G401.6 (cell line): ENCODE data around the gene R3HDM2.

Experiments
- FAIRE-seq: peaks from 2 replicates; lab custom pipeline; 2012; peaks lifted over from hg19 to GRCh38; lab: Jason Lieb, UNC

Gene R3HDM2

DNA sequence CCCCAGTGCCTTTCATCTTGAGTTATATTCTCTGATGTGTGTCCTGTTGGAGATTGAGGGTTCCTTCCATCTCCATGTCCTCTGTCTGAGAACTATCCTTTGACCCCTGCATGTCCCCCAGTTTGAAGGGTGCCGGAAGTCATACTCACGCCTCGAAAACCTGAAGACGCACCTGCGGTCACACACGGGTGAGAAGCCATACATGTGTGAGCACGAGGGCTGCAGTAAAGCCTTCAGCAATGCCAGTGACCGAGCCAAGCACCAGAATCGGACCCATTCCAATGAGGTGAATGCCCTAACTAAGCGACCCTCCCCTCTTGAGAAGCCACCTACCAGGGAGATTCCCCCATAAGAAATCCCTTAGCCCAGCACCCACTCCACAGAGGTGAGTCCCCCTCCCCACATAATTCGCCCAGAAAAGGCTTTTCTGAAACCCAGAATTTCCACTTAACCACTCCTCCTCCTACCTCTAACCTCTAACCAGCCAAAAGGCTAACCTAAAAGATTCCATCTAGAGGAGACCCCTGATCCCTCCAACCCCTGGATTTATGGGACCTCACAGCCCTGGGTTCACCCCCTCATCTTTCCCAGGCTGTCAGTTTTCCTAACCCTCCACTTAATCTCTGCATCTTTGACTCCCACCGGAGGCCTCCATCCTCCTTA lies 36.5 kb upstream of the R3HDM2 start:
- FAIRE-seq = no peak

DNA sequence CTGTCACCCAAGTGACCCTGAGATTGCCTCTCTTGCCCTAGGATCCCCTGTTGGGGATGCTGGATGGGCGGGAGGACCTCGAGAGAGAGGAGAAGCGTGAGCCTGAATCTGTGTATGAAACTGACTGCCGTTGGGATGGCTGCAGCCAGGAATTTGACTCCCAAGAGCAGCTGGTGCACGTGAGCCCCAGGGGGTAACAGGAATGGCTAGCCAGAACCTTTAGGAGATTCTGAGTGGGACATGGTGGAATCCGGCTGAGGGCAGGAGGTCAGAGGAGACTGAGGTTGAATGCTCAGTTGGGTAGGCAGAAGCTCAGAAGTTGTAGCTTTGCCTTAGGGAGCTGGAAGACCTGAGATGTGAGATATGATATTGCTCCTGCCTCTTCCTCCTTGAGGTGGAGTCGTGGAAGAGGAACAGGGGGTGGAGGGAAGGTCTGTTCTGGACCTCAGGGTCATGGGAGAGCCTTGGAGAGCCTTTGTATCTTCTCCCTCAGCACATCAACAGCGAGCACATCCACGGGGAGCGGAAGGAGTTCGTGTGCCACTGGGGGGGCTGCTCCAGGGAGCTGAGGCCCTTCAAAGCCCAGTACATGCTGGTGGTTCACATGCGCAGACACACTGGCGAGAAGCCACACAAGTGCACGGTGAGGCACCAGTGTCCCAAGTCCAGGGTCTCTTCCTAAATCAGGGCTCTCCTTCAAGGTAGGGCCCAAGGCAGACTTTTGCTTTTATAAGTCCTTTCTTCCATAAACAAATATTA lies 35.1 kb upstream of the R3HDM2 start:
- no peak for FAIRE-seq

DNA sequence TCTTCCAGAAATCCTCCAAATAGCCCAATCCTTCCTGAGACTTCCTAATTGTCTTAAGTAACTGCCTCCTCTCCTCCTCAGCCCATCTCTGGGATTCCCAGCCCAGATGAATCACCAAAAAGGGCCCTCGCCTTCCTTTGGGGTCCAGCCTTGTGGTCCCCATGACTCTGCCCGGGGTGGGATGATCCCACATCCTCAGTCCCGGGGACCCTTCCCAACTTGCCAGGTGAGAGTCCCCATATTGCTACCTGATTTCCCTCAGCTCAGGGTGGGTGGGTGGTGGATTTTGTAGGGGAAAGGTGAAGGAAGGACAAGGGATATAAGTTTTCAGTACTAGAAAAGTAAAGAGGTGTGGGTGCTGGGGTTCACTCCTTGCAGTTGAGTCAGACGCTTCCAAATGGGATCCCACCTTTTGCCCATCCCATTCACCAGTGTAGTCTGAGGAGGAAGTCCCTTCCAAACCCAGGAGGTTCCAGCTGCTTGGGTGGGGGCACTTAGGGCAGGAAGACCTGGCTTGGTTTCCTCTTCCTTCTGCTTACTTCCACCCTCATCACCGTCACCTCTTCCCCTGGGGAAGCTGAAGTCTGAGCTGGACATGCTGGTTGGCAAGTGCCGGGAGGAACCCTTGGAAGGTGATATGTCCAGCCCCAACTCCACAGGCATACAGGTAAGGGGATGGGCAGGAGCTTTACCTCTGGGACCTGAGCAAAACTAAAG lies 34.3 kb upstream of the R3HDM2 start:
- FAIRE-seq = no peak

DNA sequence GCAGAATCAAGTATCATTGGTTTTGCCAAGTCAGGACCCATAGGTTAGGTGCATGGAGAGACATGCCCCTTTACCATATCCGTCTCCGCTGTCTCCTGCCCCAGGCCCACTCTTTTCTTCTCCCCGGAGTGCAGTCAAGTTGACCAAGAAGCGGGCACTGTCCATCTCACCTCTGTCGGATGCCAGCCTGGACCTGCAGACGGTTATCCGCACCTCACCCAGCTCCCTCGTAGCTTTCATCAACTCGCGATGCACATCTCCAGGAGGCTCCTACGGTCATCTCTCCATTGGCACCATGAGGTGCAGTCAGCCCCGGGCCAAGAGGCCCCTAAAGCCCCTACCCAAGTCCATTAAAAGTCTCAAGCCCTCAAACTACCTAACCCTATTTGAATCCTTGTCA lies 33.7 kb upstream of the R3HDM2 start:
- FAIRE-seq = no peak

DNA sequence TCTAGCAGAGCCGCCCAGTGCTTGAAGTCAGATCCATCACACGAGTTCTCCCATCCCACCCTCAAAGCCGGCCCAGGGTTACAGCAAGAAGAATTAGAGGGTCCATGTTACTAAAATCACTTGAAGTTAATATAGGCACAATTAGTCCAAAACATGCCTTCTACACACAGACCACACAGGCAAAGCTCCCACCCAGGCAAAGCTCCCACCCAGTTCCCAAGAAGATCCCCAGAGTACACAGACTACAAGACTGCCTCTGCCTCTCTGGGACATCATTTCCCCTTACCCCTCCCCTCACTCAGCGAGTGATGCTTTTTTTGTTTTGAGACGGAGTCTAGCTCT lies 32.0 kb upstream of the R3HDM2 start:
- FAIRE-seq = no peak

DNA sequence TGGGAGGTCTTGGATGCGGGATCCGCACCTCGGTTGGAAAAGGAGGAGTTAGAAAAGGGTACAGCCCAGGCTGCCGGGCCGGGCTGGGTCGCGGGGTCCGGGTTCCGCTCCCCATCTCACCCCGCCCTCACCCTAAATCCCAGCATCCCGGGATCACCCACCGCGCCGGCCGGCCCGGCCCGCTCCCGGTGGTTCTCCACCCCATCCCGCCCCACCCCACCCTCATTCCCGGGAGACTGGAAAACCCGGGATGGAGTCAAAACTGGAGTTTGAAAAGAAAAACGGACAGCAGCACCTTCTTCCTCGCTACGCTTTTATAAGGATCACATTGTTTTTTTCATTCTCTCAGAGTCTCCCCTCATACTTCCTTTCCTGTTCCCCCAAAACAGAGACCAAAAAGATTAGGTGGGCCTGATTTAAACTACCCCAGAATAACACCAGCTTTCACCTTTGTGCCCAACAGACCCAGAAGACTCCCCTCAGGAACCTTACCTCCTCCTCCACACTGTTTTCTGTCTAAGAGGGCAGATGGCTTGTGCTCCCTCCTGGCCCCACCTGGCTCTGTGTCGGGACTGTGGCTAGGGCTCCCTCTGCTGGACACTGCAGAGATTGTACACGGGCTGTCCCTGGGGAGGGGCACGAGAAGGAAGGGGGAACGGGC lies 31.5 kb upstream of the R3HDM2 start:
- FAIRE-seq = peak; percentile 88

DNA sequence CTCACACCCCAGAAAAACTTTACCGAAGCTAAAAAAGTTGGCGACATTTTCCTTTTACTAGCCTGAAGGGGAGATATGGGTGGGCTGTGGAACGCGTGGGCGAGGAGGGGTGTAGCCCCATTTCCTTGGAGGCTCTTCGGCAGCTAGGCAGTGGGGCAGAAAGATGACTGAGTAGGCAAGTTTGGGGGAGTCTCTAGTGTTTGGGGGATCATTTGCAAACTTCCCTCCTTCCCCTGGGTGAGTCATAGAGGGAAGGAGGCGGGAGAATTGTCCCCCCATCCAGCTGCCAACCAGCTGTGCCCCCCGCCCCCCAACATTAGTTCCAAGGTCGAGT lies 31.0 kb upstream of the R3HDM2 start:
- no peak for FAIRE-seq

DNA sequence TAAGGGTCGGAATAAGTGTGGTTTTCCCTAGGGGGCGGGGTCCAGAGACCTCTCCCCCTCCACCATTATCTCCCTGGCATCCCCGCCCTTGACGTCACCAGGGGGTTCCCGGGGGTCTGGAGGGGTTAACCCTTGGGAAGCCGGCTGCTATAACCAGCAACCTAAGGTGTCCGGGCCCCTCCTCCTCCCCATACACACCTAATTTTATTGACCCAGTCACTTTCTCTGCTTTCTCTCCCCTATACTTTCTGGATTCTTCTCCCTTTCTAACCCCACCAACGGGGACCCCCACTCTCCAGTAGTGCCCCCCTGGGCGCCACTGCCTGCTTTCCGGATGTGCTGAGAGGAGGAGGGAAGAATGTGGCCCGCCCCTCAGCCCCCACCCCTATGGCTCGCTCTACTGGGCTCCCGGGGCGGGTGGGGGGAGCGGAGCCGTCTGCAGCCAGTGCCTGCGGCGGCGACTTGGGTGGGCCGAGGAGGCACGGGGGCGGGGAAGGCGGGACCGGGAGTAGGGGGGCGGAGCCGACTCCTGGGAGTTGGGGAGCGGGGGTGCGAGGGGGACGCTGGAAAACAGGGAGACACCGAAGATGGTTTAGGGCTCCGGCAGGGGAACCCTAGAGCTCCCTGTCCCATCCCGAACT lies 30.6 kb upstream of the R3HDM2 start:
- FAIRE-seq = peak; percentile 49

DNA sequence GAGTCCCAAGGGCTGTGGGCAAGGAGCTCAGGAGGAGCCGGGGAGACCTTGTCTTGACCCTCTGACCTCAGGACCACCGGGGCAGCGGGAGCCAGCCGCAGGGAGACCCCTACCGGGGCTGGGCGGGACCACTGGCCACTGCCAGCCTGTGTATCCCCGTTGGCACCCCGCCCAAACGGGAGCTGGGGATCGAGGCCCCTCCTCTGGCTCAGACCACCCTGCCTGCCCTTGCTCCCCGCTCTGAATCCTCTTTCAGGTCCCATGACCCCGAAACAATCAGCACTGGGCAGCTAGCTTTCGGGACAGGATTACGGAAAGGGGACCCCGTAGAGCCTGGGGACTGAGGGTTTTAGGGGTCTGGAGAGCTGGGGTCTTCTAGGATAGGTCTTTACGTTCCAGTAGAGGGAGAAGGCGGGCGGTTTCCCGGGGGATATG lies 30.0 kb upstream of the R3HDM2 start:
- FAIRE-seq = no peak

DNA sequence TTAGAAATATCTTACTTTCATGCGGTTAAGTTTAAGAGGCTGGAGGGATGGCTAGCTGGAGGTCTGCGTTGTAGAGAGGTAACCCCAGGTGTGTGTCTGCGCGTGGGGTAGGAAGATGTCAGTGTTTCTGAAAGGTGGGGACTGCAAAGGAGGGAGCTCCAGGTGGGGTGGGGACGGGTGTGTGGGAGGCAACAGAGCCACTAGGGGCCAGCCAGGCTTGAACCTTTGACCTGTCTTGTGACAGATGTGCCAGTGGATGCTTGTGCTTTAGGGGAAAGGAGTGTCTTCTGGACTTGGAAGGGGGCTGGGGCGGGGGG lies 29.6 kb upstream of the R3HDM2 start:
- FAIRE-seq = no peak

DNA sequence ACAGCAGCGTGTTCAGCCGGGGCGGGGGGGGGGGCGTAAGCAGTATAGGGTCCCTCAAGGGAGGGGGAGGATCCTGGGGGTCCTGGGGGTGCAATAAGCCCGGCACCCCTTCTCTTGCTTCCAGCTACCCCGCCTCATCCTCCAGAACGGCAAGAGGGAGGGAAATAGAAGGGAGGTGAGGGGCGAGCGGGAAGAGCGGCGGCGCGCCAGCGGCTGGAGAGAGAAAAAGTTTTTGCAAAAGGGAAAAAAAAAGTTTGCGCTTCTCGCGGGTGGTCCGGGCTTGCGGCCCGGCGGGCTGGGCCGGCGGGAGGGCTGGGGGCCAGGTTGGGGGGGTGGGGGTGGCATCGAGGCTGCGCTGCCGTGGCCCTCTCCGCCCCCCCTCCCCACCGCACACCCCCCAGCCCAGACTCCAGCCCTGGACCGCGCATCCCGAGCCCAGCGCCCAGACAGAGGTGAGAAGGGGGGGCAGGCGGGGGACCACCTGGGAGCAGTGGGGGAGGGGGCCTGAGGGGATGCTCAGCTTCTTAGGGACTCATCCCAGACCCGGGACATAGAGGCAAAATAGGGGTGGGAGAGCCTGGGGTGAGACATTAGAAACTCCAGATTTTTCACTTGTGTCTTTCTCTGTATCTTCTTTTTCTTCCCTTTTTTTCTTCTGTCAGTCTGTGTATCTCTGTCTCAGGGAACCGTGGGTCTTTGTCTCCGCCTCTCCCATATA lies 29.1 kb upstream of the R3HDM2 start, which contains the start of gene GLI1:
GLI1 (plus strand) TSS at position 36 of the 718 bp plus-strand sequence. CDS start 3,907 bp downstream, outside the sequence.
- FAIRE-seq = no peak

DNA sequence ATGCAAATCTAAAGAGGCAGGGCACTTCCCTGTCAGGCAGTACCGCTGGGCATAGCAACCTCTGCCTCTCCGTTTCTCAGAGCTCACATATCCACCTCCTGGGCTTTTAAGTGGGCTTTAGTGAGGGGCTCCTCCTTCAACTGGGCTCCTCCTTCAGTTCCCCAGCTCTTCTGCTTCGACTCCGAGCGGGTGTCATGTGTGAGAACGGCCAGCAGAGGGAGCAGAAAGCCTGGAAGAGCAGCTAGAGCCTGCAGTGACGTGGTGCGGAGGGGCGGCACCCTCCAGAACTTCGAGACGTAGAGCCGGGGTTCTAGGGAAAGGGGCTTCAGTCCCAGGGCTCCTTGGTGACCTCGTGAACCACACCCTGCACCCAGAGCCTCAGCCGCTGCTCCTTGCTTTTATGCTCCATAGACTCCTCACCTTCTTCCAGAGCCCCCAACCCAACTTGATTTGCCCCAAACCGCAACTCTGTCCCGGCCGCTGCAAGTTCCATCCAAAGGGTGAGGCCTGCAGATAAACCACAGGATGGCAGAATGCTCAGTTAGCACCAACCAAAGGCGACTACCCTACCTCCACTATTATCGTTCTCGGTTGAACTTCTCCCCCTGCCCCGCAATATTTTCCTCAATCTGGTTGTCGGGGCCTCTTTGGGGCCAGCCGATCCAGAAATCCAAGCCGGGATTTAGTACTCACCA lies 28.4 kb upstream of the R3HDM2 start:
- FAIRE-seq = peak; percentile 80

DNA sequence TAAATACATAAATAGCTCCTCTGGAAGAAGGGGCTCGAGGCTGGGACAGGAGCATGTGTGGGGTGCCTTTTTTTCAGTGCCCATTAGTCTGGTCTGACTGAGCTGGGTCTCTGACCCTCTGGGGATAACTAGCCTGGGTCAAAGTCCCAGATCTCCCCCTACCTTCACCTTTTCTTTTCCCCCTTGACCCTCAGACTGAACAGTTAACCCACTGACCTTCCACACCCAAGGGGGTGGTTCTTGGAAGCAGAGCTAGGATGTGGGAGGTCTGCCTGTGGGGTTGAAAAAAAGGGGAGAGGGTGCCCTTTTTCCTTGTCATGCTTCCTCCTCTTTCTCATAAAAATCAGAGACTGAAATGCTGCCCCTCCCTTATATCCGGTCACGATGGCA lies 27.8 kb upstream of the R3HDM2 start:
- FAIRE-seq = no peak

DNA sequence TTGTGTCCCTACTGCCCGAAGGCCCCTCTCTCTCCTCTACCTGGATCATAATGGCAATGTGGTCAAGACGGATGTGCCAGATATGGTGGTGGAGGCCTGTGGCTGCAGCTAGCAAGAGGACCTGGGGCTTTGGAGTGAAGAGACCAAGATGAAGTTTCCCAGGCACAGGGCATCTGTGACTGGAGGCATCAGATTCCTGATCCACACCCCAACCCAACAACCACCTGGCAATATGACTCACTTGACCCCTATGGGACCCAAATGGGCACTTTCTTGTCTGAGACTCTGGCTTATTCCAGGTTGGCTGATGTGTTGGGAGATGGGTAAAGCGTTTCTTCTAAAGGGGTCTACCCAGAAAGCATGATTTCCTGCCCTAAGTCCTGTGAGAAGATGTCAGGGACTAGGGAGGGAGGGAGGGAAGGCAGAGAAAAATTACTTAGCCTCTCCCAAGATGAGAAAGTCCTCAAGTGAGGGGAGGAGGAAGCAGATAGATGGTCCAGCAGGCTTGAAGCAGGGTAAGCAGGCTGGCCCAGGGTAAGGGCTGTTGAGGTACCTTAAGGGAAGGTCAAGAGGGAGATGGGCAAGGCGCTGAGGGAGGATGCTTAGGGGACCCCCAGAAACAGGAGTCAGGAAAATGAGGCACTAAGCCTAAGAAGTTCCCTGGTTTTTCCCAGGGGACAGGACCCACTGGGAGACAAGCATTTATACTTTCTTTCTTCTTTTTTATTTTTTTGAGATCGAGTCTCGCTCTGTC lies 26.1 kb upstream of the R3HDM2 start:
- FAIRE-seq = no peak

DNA sequence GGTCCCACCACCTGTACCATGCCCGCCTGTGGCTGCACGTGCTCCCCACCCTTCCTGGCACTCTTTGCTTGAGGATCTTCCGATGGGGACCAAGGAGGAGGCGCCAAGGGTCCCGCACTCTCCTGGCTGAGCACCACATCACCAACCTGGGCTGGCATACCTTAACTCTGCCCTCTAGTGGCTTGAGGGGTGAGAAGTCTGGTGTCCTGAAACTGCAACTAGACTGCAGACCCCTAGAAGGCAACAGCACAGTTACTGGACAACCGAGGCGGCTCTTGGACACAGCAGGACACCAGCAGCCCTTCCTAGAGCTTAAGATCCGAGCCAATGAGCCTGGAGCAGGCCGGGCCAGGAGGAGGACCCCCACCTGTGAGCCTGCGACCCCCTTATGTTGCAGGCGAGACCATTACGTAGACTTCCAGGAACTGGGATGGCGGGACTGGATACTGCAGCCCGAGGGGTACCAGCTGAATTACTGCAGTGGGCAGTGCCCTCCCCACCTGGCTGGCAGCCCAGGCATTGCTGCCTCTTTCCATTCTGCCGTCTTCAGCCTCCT lies 25.4 kb upstream of the R3HDM2 start:
- no peak for FAIRE-seq

DNA sequence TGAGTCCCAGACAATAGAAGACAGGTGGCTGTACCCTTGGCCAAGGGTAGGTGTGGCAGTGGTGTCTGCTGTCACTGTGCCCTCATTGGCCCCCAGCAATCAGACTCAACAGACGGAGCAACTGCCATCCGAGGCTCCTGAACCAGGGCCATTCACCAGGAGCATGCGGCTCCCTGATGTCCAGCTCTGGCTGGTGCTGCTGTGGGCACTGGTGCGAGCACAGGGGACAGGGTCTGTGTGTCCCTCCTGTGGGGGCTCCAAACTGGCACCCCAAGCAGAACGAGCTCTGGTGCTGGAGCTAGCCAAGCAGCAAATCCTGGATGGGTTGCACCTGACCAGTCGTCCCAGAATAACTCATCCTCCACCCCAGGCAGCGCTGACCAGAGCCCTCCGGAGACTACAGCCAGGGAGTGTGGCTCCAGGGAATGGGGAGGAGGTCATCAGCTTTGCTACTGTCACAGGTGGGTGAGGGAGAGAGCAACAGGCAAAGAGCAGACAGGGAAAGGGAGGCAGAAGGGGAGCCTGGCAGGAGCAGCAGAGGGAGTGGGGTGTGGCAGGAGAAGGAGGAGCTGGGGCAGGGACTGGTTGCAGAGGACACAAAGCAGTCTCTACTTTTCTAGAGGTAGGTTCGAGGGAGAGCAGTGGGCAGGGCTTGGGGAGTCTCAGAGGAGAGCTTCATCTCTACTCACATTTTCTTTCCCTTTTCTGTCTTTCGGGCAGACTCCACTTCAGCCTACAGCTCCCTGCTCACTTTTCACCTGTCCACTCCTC lies 24.7 kb upstream of the R3HDM2 start:
- no peak for FAIRE-seq

DNA sequence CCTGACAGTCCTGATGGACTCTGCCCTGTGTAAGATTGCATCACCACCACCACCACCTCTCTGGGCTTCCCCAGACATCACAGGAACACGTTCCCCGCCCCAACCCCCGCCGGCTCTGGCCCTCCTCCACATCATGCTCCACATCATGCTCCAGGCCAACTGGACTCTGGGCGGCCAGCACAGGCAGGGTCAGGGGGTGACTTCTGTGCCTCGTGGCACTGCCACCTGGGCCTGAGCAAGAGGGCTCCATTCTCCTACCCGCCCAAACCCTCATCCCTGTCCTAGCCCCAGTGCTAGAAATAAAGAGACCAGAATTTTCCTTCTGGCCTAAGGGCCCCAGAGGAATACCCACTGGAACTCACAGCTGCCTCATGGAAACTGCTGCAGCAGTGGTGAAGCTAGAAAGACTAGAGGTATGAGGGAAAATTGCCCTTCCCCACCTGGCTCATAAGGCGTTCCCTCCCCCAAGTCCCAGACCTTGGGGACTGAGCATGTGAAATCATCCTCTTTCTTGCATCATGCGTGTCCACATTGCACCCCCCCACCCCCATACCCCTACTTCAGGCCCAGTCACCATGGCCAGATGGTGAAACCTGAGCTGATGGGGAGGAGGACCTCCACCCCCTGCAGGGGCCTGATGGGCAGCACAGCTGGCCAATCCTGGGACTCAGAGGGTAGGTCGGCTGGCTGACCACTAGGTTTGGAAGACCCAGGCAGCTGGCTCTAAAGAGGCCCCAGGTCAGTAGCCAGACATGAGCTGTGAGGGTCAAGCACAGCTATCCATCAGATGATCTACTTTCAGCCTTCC lies 23.9 kb upstream of the R3HDM2 start, which contains the start of gene INHBE:
INHBE (plus strand) TSS at position 742 of the 808 bp plus-strand sequence. CDS start 230 bp downstream, outside the sequence.
- no peak for FAIRE-seq

DNA sequence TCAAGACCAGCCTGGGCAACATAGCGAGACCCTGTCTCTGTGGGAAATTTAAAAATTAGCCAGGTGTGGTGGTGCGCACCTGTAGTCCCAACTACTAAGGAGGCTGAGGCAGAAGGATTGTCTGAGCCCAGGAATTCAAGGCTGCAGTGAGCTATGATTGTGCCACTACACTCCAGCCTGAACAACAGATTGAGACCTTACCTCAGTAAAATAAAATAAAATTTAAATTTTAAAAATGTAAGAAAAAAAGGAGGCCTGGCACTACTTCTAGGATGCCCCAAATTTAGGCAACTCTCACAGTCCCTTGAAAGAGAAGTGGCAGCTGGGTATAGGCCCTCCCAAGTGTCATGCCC lies 23.3 kb upstream of the R3HDM2 start:
- FAIRE-seq = no peak
